Activated T-cell treated with anti-CD3 and anti-CD28 coated beads, Interleukin-2, amount 50 U/mL, for 1 hour (primary cell): ENCODE results near the gene ZNF234.
"Not testable (repeated sequence)": the region's sequence is repeated elsewhere in the genome, so short reads cannot be mapped to it uniquely, and the experiment has no call there.

Experiments used
- DNase-seq: peaks from one replicate; pipeline ENCODE4 v3.0.0-alpha.2; 2020

Gene ZNF234

GRCh38 chr19:44190020-44190419 lies 48.7 kb downstream of the ZNF234 start:
- DNase-seq: no peak

GRCh38 chr19:44192127-44192526 lies 50.8 kb downstream of the ZNF234 start:
- DNase-seq: no peak

GRCh38 chr19:44196772-44197171 lies 55.4 kb downstream of the ZNF234 start:
- no peak for DNase-seq

- DNase-seq: no peak
These were observed 61.1 kb downstream of the ZNF234 start for GRCh38 chr19:44202470-44202869.

GRCh38 chr19:44202974-44203373 lies 61.6 kb downstream of the ZNF234 start:
- no peak for DNase-seq

- not testable (repeated sequence) for DNase-seq
These were observed 62.5 kb downstream of the ZNF234 start for GRCh38 chr19:44203877-44204276.

GRCh38 chr19:44204772-44205171 lies 63.4 kb downstream of the ZNF234 start:
- DNase-seq: no peak

GRCh38 chr19:44207126-44207803 lies 65.9 kb downstream of the ZNF234 start:
- peak; percentile 73 for DNase-seq
